ENCODE data around the gene SHLD1.

Gene SHLD1

GRCh38 chr20:5884465-5885335 lies 134.5 kb downstream of the SHLD1 start:
- H3K9ac ChIP-seq (ENCODE audit: low read depth, low read length): no peak overlapping the region
- TF ChIP-seq EZH2 (IDR thresholded peaks at IDR 0.05; ENCODE audit: borderline replicate concordance, low read depth, low read length, severe bottlenecking) (no peak), CTCF (IDR thresholded peaks at IDR 0.05; ENCODE audit: borderline replicate concordance, extremely low read depth, low read length, poor library complexity, severe bottlenecking) (no peak)
- H3K9me3 ChIP-seq (ENCODE audit: insufficient read depth, low read length, severe bottlenecking): no peaks in the 10 kb centered on the region
- H4K20me1 ChIP-seq (ENCODE audit: insufficient read depth, low read length): no peaks in the 10 kb centered on the region
- ATAC-seq (ENCODE audit: insufficient read depth, low read depth) (no peak), DNase-seq (no peak)
- no peak overlapping the region for H3K27ac ChIP-seq (ENCODE audit: low read length)
- H3K4me3 ChIP-seq (ENCODE audit: low read depth in 1 of 2, low read length in 2 of 2): no peak overlapping the region
- no peaks in the 10 kb centered on the region for H3K36me3 ChIP-seq (ENCODE audit: insufficient read depth, low read length)
- H3K27me3 ChIP-seq (ENCODE audit: insufficient read depth, low read length, poor library complexity): peaks cover 23% of the 10 kb centered on the region
- no peaks in the 10 kb centered on the region for H3K79me2 ChIP-seq (ENCODE audit: insufficient read depth, low read length)
- no peak overlapping the region for H2AFZ ChIP-seq (ENCODE audit: low read depth, low read length)
- no peak overlapping the region for H3K4me2 ChIP-seq (ENCODE audit: insufficient read depth, low read length)
- no peaks in the 10 kb centered on the region for H3K4me1 ChIP-seq (ENCODE audit: insufficient read depth, low read length)

GRCh38 chr20:5885866-5886265 lies 135.7 kb downstream of the SHLD1 start:
- Histone ChIP-seq H4K20me1 (ENCODE audit: insufficient read depth, low read length) (no peaks in the 10 kb centered on the region), H3K4me1 (ENCODE audit: insufficient read depth, low read length) (no peaks in the 10 kb centered on the region), H3K79me2 (ENCODE audit: insufficient read depth, low read length) (no peaks in the 10 kb centered on the region), H3K27ac (ENCODE audit: low read length) (no peak overlapping the region), H3K4me3 (ENCODE audit: low read depth in 1 of 2, low read length in 2 of 2) (no peak overlapping the region), H3K4me2 (ENCODE audit: insufficient read depth, low read length) (no peak overlapping the region), H3K27me3 (ENCODE audit: insufficient read depth, low read length, poor library complexity) (peaks cover 26% of the 10 kb centered on the region), H3K9me3 (ENCODE audit: insufficient read depth, low read length, severe bottlenecking) (no peaks in the 10 kb centered on the region), H3K9ac (ENCODE audit: low read depth, low read length) (no peak overlapping the region), H3K36me3 (ENCODE audit: insufficient read depth, low read length) (no peaks in the 10 kb centered on the region), H2AFZ (ENCODE audit: low read depth, low read length) (no peak overlapping the region)
- TF ChIP-seq CTCF (IDR thresholded peaks at IDR 0.05; ENCODE audit: borderline replicate concordance, extremely low read depth, low read length, poor library complexity, severe bottlenecking): no peak
- no peak for TF ChIP-seq EZH2 (IDR thresholded peaks at IDR 0.05; ENCODE audit: borderline replicate concordance, low read depth, low read length, severe bottlenecking)
- ATAC-seq (ENCODE audit: insufficient read depth, low read depth) (no peak), DNase-seq (no peak)

GRCh38 chr20:5886788-5887187 lies 136.6 kb downstream of the SHLD1 start:
- no peak overlapping the region for H3K27ac ChIP-seq (ENCODE audit: low read length)
- DNase-seq (no peak), ATAC-seq (ENCODE audit: insufficient read depth, low read depth) (no peak)
- H3K79me2 ChIP-seq (ENCODE audit: insufficient read depth, low read length): no peaks in the 10 kb centered on the region
- H3K27me3 ChIP-seq (ENCODE audit: insufficient read depth, low read length, poor library complexity): peaks cover 27% of the 10 kb centered on the region
- TF ChIP-seq EZH2 (IDR thresholded peaks at IDR 0.05; ENCODE audit: borderline replicate concordance, low read depth, low read length, severe bottlenecking) (no peak), CTCF (IDR thresholded peaks at IDR 0.05; ENCODE audit: borderline replicate concordance, extremely low read depth, low read length, poor library complexity, severe bottlenecking) (no peak)
- H3K4me1 ChIP-seq (ENCODE audit: insufficient read depth, low read length): no peaks in the 10 kb centered on the region
- no peaks in the 10 kb centered on the region for H3K9me3 ChIP-seq (ENCODE audit: insufficient read depth, low read length, severe bottlenecking)
- no peak overlapping the region for H3K4me2 ChIP-seq (ENCODE audit: insufficient read depth, low read length)
- H2AFZ ChIP-seq (ENCODE audit: low read depth, low read length): no peak overlapping the region
- H3K36me3 ChIP-seq (ENCODE audit: insufficient read depth, low read length): no peaks in the 10 kb centered on the region
- no peak overlapping the region for H3K9ac ChIP-seq (ENCODE audit: low read depth, low read length)
- H4K20me1 ChIP-seq (ENCODE audit: insufficient read depth, low read length): no peaks in the 10 kb centered on the region
- no peak overlapping the region for H3K4me3 ChIP-seq (ENCODE audit: low read depth in 1 of 2, low read length in 2 of 2)

Measured in DND-41 (cell line).